IMR-90 (cell line): ENCODE data around the gene THADA.

ENCODE experiments used
- BHLHE40 ChIP-seq: fragments of 150-350 bp; IDR thresholded peaks from 2 replicates; pipeline ENCODE4 v1.6.1; 2016; ENCODE audit warnings: mild to moderate bottlenecking, low read depth, low read length
- CEBPB ChIP-seq: IDR thresholded peaks from 2 replicates; pipeline ENCODE4 v1.6.1; 2012; ENCODE audit warnings: low read depth, low read length, improper control_type of control experiment
- CTCF ChIP-seq: conservative IDR thresholded peaks from 2 replicates; pipeline ENCODE4 v1.5.1; 2012; ENCODE audit warnings: mild to moderate bottlenecking, low read depth, low read length, improper control_type of control experiment
- MXI1 ChIP-seq: IDR thresholded peaks from 2 replicates; pipeline ENCODE4 v1.6.1; 2012; ENCODE audit warnings: low read depth, mild to moderate bottlenecking, low read length, moderate library complexity, borderline replicate concordance
- NFE2L2 ChIP-seq: fragments of 150-350 bp; IDR thresholded peaks from 2 replicates; pipeline ENCODE4 v1.6.1; 2016; ENCODE audit warnings: low read depth, mild to moderate bottlenecking, low read length
- POLR2A ChIP-seq: IDR thresholded peaks from 2 replicates; pipeline ENCODE4 v1.6.1; 2012; ENCODE audit warnings: mild to moderate bottlenecking, low read depth, low read length
- RAD21 ChIP-seq: IDR thresholded peaks from 2 replicates; pipeline ENCODE4 v1.6.1; 2012; ENCODE audit warnings: low read length, improper control_type of control experiment
- RCOR1 ChIP-seq: IDR thresholded peaks from 2 replicates; pipeline ENCODE4 v1.6.1; 2012; ENCODE audit warnings: mild to moderate bottlenecking, low read length, improper control_type of control experiment; ENCODE audit not compliant: insufficient replicate concordance
- RFX5 ChIP-seq: IDR thresholded peaks from 2 replicates; pipeline ENCODE4 v1.8.0; 2012; ENCODE audit warnings: low read depth, mild to moderate bottlenecking, low read length, moderate library complexity
- SMC3 ChIP-seq: fragments of 150-350 bp; IDR thresholded peaks from 2 replicates; pipeline ENCODE4 v1.6.1; 2016; ENCODE audit warnings: low read depth, mild to moderate bottlenecking, antibody characterized with exemption, low read length, moderate library complexity
- USF2 ChIP-seq: fragments of 150-350 bp; IDR thresholded peaks from 2 replicates; pipeline ENCODE4 v1.6.1; 2017; ENCODE audit warnings: mild to moderate bottlenecking, antibody characterized with exemption, low read length, low read depth

GRCh38 chr2:43292297-43292696, 303.5 kb downstream of the THADA start:
- no peak for TF ChIP-seq RFX5
- no peak for TF ChIP-seq CTCF
- no peak for TF ChIP-seq CEBPB
- no peak for TF ChIP-seq SMC3
- TF ChIP-seq RCOR1, result no peak
- no peak for TF ChIP-seq MXI1
- TF ChIP-seq NFE2L2, result no peak
- no peak for TF ChIP-seq POLR2A
- no peak for TF ChIP-seq RAD21
- no peak for TF ChIP-seq BHLHE40
- TF ChIP-seq USF2, result no peak
